Activated CD4-positive, alpha-beta T cell treated with anti-CD3 and anti-CD28 coated beads for 1 hour (primary cell): Measurements from ENCODE around the gene XPR1.

Experiments
- DNase-seq: peaks from one replicate; pipeline ENCODE4 v3.0.0-alpha.2; 2020

XPR1 gene

DNA sequence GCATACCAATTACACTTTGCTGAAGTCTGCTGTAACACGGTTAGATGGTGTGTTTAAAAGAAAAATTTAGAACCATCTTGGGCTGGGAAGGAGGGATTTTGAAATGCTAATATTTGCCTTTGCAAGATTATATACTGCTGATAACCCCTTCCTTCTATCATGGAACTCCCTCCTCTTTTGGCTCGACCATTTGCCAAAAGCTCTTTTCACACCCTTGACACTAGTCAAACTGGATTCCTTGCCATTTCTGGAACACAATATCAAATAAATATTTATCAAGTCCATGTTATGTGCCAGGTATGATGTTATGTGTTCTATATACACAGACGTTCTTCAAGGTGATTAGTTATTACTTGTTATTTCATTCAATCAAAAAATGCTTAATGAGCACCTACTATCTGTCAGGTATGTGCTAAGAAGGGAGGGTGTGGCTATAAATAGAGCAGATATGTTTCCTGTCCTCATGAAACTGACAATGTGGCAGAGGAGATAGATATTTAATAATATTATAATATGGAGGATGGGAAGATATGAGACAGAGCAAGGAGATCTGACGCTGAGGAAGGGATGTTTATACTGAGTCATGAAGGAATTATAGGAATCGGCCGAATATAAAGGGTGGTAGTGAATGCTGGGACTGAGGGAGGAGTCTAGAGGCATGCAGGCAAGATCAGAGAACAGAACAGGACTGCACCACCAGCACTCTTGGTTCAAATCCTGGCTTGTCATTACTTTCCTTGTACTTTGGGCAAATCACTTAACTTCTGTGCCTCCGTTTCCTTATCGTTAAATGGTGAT lies 16.1 kb upstream of the XPR1 start:
- DNase-seq, result no peak

GRCh38 chr1:180616439-180616838 lies 15.4 kb upstream of the XPR1 start:
- DNase-seq, result no peak

DNA sequence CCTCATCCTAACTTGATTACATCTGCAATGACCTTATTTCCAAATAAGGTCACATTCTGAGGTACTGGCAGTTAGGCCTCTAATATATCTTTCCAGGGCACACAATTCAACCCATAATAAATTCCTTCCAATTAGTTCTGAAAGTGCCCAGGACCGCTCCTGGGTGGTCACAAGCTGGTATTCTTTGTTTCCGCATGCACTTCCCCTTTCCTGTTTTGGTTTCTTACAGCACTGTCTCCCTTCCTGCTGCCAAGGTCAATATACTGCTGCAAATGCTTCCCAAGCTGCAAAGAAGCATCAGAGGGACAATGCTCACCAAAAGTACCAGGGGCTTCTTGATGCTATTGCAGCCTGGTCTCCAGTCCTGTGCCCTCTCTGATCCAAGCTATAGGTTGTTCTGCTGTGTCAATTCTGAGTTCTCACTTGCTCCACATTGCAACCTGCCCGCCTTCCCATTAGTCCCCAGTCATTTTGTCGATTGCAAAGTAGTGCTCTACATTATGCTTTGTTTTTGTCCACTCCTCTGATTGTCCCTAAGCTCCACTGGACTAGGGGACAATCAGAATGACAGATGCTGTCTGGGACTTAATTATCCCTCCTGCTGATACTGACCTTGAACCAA lies 13.9 kb upstream of the XPR1 start:
- DNase-seq, result no peak

DNA sequence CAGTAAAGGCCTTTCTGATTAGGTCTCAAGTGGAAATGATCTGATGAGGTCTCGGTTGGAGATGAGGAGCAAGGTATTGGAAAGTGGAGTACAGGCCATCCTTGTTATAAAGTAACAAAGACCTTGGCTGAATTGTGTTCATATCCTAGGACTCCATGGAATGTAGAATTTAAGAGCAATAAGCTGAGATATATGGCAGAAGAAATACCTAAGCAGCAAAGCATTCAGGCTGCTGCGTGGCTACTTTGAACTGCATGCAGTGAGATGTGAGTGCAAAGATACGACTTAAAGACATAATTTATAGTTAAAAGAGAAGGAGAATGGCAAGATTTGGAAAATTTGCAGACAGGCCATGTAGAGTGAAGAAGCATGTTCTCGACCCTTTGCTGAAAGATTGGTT lies 11.2 kb upstream of the XPR1 start:
- no peak for DNase-seq

DNA sequence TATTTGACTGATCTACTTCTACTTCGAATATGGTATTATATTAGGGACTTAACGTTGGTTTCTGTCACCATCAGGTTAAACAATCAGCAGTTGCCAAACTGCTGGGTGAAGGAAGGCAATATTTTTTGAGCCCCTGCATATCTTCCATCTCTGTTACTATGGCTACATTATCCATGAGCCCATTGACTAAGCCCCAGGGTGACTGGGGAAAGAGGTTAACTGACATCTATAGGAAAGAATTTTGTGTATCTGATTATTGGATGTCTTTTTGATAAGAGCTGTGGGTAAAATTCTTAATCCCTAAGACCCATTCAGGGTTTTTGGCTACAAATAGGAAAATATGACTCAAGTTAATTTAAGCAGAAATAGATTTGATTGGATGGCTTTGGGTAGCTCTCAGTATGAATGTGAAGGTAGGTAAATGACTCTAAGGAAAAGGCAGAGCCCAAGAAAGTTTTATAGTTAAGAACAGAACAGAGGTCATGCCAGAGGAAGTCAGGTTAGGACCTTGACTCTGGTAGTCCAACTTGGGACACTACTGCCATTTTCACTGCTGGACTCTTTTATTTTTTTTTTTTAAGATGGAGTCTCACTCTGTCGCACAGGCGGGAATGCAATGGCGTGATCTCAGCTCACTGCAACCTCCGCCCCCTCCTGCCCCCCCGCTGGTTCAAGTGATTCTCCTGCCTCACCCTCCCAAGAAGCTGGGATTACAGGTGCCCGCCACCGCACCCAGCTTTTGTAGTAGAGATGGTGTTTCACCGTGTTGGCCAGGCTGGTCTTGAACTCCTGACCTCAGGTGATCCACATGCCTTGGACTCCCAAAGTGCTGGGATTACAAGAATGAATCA lies 8.9 kb upstream of the XPR1 start:
- DNase-seq, result no peak

GRCh38 chr1:180623579-180624347 lies 8.1 kb upstream of the XPR1 start:
- DNase-seq, result no peak

DNA sequence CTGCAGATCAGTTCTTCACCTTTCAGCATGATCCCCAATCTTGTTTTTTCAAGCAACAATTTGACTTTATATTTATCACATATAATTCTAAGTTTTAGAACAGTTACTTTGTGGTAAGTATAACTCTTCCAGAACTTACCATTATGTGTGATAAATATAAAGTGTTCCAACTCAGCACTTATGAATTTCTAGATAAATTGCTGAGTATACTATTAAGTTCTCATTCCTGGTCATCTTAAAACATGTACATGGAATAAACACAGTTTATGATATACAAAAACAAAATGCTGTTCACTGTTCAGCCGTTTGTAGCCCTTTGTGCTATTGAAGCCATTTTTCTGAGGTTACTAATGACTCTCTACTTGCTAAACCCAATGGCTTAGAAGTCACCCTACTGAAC lies 5.1 kb upstream of the XPR1 start:
- DNase-seq, result no peak

GRCh38 chr1:180627411-180627810 lies 4.4 kb upstream of the XPR1 start:
- no peak for DNase-seq

DNA sequence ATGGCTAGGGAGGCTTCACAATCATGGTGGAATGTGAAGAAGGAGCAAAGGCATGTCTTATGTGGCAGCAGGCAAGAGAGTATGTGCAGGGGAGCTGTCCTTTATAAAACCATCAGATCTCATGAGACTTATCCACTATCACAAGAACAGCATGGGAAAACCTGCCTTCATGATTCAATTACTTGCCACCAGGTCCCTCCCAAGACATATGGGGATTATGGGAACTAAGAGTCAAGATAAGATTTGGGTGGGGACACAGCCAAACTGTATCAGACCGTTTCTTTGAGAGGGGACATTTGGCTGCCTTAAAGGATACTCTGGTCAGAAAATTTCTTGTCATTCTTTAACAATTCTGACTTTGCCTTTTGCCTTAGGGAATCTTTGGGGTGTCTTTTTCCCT lies 3.2 kb upstream of the XPR1 start:
- no peak for DNase-seq

DNA sequence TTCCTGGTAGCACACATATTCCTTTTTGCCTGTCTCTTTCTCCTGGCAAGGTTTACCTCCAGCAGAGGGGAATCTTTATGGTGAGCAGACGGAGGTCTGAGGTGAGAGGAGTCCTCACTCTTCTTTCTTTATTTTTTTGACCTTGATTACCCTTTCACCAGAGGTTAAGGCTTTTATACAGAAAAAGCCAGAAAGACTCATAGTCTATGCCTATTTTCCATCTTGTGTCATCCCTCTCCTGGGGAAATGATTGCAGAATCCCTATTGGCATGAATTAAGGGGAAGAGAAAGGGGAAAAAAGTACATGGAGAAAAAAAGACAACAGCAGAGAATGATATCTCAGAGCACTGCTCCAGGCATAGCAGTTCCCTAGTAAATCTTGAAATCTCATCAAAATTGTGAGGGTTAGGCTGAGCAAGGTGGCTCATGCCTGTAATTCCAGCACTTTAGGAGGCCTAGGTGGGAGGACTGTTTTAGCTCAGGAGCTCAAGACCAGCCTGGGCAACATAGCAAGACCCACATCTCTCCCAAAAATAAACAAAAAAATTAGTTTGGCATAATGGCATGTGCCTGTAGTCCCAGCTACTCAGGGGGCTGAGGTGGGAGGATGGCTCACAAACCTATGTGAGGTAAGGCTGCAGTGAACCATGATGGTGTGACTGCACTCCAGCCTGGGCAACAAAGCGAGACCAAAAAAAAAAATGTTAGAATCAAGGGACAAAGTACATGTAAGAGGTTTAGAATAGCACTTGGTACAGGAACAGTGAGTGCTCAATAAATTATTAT lies 1.2 kb upstream of the XPR1 start:
- no peak for DNase-seq

GRCh38 chr1:180631194-180631765 lies 542 bp upstream of the XPR1 start:
- no peak for DNase-seq

DNA sequence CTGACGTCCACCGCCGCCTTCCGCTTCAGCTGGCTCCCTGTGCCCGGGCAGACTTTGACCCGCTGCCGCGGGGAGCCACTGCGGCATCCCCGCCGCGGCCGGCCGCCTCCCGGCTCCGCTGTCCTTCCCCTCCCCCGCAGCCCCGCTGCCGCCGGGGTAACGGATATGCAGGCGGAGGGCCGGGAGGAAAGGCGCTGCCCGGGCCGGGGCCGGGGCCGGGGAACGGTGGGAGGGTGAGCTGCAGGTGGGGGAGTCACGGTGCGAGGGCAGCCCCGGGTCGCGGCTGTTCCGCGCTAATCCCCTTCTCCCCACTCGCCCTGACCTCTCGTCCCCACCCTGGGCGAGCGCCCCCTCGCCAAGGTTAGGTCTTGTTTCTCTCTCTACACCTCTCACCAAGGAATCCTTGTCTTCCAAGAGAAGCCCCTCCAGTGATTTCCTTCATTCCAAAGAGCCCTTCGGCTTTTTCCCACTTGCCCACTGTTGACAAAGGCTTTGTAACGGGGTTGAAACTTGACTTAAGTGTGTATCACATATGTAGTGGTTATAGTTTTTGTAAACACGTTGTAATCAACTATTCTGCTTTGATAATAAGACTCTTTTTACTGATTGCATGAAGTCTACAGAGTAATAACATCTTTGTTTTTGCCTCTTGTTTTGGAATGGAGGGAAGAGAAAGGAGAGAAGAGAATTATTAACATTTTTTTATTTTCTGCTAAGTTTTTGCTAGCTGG lies 669 bp downstream of the XPR1 start:
- peak; percentile 41 for DNase-seq

DNA sequence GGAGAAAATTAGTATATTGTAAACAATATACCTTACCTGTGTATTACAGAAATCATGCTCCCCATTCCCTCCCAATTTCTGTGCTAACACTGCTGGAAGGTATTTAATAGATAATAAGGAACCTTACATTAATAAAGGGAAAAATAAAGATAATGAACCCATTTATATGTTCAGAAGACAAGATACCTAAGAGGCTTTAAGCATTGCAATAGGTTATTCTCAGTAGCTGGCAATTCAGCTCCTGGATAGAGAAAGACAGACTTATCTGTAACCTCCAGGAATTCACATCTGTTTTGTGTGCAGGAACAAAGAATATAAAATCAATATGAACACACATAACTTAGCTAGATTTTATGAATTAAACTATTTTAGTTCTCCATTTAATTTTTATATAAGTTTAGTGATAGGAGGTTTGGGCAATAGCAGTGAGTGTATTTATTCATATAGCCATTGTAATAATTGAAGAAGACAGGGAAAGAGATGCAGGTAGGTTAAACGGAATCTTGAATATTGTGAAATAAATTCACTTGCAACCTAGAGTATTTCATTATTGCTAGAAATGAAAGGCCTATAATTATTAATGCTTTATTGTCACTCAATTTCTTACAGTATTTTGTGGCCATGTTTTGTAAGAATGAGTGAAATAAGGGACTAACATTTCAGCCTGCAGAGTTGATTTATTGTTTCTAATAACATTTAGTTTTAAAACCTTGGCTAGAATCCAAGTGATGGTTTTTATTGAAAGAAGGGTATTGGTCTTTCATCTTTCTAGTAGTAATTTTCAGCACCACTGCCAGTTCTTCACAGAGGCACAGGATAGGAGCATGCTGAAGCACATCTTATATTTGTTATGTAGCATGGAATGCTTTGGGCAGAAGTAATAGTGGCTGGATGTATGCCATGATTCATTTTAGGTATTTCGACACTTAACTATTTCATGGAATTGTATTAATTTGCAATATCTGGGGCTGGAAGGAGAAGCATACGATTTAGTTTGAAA lies 1.5 kb downstream of the XPR1 start:
- DNase-seq, result no peak

DNA sequence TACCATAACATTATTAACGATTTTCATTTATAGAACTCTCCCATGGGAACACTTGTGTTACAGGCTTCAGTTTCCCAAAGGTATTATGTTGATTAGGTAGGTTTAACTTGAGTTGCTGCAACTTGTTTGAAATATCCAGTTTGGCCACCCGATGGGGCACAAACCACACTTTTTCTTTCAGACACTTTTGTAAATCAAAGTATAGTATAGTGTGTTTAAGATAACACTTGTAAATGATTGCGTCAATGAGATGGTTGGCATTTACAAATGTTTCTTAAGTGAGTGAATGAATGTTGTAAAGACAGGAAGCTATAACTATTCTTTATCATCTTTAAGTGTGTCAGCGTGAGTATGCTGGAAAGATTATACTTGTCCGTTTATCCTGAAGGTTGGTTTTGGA lies 4.3 kb downstream of the XPR1 start:
- DNase-seq, result no peak

DNA sequence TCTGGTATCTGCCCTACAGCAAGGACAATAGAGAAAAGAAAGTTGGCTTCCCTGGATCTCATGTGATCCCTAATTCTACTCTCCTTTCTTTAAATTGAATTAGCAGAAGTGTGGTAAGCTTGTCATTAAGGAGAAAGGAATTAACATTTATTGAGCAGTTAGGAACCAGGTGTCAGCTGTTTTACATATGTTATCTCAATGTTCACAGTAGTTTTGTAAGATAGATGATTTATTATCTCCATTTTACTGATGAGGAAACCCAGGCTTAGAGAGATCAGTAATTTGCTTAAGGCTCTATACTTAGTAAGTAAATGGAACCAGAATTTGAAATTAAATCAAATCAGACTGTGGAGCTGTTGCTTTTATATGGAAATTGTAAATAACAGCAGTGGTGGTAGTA lies 8.0 kb downstream of the XPR1 start:
- no peak for DNase-seq

GRCh38 chr1:180640531-180640949 lies 8.7 kb downstream of the XPR1 start:
- no peak for DNase-seq

DNA sequence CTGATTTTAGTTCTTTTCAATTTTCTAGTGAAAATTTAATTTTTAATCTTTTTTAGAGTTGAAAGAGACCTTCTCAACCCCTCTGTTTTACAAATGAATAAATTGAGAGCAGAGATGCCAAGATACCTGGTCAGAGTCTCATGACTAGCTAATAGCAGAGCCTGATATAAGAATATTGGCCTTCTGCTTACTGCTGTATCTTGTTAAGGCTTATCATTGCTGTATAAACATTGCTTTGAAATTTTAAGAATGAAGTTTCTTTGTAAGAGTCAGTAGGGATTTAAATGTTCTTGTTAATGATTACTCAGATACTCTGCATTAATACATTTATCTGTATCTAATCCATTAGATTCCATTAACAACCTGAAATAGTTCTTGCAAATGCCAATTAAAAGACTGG lies 9.8 kb downstream of the XPR1 start:
- DNase-seq, result no peak

DNA sequence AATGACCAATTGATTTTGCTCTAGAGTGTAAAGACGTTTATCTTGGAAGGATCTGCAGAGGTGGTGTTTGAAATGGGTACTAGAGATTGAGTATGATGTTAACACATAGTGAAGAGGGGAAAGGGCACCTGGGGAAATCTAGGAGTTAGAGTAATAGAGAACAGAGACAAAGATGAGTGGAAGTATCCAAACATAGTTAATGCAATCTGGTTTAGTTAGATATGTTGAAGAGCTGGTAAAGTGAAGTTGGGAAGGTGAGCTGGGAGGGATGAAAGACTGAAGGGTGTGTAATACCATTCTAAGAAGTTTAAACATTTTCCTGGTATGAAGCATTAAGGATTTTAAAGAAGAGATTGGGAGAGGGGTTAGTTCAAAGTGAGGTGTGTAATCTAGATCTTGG lies 11.0 kb downstream of the XPR1 start:
- DNase-seq, result no peak

DNA sequence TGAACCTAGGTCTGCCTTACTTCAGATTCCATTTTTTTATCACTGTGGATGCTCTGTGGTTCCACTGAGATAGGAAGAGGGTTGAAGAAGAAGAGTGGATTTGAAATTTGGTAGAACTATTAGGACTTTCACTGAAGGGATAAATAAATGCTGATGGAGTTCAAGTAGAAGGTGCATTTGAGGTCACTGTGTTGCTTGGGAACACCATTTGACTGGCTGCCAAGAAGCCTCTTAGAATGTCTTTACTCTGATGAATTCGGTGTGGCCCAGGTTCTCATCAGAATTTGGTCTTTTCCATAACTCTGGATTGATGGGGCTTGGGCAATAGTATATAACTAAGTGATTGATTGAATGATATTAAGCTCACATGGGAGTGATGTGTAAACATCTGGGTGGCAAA lies 11.9 kb downstream of the XPR1 start:
- no peak for DNase-seq
